OCI-LY7 (cell line): ENCODE measurements around the gene STEAP3. TPM values are rescaled to one million over a fixed set of nuclear protein-coding genes. Genes with fewer than 3 reads are reported as not detected.

Experiments
- BruUV-seq: library from RNA; stranded (reverse); fragments of 400-500 nt; replicated peaks from 2 replicates; lab custom pipeline; 2021; lab: Mats Ljungman, UMichigan
- CTCF ChIA-PET: fragments of 300-600 bp; sonication (Branson Sonifier 250); formaldehyde crosslinking; loops from one replicate; lab custom pipeline; 2022; ENCODE audit warnings: antibody characterized with exemption; ENCODE audit not compliant: unreplicated experiment; lab: Charles Lee
- POLR2A ChIA-PET: fragments of 300-600 bp; sonication (Branson Sonifier 250); formaldehyde crosslinking; loops from one replicate; lab custom pipeline; 2022; ENCODE audit warnings: antibody characterized with exemption; lab: Charles Lee
- DNase-seq: peaks from one replicate; pipeline ENCODE4 v3.0.0-alpha.2; 2015; ENCODE audit warnings: low spot score
- H2AFZ ChIP-seq: fragments of 200-600 bp; sonication (generic), shearing (Covaris generic); 2 replicates; pipeline ENCODE4 v1.6.1; 2014; ENCODE audit warnings: mild to moderate bottlenecking, antibody characterized with exemption, low read length, moderate library complexity
- H3K27ac ChIP-seq: fragments of 200-600 bp; sonication (generic); 2 replicates; pipeline ENCODE4 v1.5.1; 2014; ENCODE audit warnings: mixed run types, low read depth, mild to moderate bottlenecking, moderate library complexity, low read length, inconsistent platforms; ENCODE audit not compliant: poor library complexity, severe bottlenecking
- H3K36me3 ChIP-seq: fragments of 200-600 bp; sonication (generic); 2 replicates; pipeline ENCODE4 v1.6.1; 2014; ENCODE audit warnings: mild to moderate bottlenecking, antibody characterized with exemption, low read length, moderate library complexity, mixed read lengths; ENCODE audit not compliant: insufficient read depth
- H3K4me1 ChIP-seq: fragments of 200-600 bp; sonication (generic); 2 replicates; pipeline ENCODE4 v1.5.1; 2014; ENCODE audit warnings: mild to moderate bottlenecking, low read length; ENCODE audit not compliant: insufficient read depth, poor library complexity, severe bottlenecking
- H3K4me2 ChIP-seq: fragments of 200-600 bp; sonication (generic); 2 replicates; pipeline ENCODE4 v1.6.1; 2014; ENCODE audit warnings: mild to moderate bottlenecking, low read length
- H3K4me3 ChIP-seq: fragments of 200-600 bp; sonication (generic); 2 replicates; pipeline ENCODE4 v1.5.1; 2014; ENCODE audit warnings: mild to moderate bottlenecking, low read depth, low read length; ENCODE audit not compliant: poor library complexity, severe bottlenecking
- H3K79me2 ChIP-seq: fragments of 200-600 bp; sonication (generic); 2 replicates; pipeline ENCODE4 v1.6.1; 2016; ENCODE audit warnings: low read depth, mild to moderate bottlenecking, low read length, moderate library complexity, mixed read lengths; ENCODE audit not compliant: insufficient read depth
- H3K9me2 ChIP-seq: fragments of 200-600 bp; sonication (generic); 2 replicates; pipeline ENCODE4 v1.6.1; 2016; ENCODE audit warnings: mild to moderate bottlenecking, low read length, mixed read lengths; ENCODE audit not compliant: insufficient read depth
- H3K9me3 ChIP-seq: fragments of 200-600 bp; sonication (generic); 2 replicates; pipeline ENCODE4 v1.6.1; 2014; ENCODE audit warnings: mild to moderate bottlenecking, mixed run types, low read length, mixed read lengths
- H4K20me1 ChIP-seq: fragments of 200-600 bp; sonication (generic); 2 replicates; pipeline ENCODE4 v1.6.1; 2014; ENCODE audit warnings: mild to moderate bottlenecking, antibody characterized with exemption, low read length, moderate library complexity, mixed read lengths; ENCODE audit not compliant: insufficient read depth
- CTCF ChIP-seq: fragments of 200-600 bp; sonication (generic); conservative IDR thresholded peaks from 2 replicates; pipeline ENCODE4 v1.5.1; 2014; ENCODE audit warnings: mild to moderate bottlenecking, antibody characterized with exemption, low read length, moderate library complexity, mixed read lengths
- EZH2phosphoT487 ChIP-seq: fragments of 200-600 bp; sonication (generic); IDR thresholded peaks from 2 replicates; pipeline ENCODE4 v1.6.1; 2018; ENCODE audit warnings: low read depth, borderline replicate concordance, mild to moderate bottlenecking, mixed run types, antibody characterized with exemption, low read length, moderate library complexity, mixed read lengths
- intact Hi-C: fragments of 100-400 bp; cut with micrococcal nuclease; formaldehyde crosslinking; loops from one replicate; pipeline ENCODE4 v1.10.0; 2022; ENCODE audit not compliant: unreplicated experiment
- total RNA-seq, 2 experiments: library from RNA; depleted of rRNA in 1 of 2; stranded (reverse); fragments of >200 nt in 1 of 2; shearing (Covaris generic) in 1 of 2; gene quantifications; 2 replicates each; pipeline ENCODE4 v1.2.3, GENCODE V29; 2014 to 2022

Gene STEAP3
- total RNA-seq, 2 experiments from 2014 or later = not detected

DNA sequence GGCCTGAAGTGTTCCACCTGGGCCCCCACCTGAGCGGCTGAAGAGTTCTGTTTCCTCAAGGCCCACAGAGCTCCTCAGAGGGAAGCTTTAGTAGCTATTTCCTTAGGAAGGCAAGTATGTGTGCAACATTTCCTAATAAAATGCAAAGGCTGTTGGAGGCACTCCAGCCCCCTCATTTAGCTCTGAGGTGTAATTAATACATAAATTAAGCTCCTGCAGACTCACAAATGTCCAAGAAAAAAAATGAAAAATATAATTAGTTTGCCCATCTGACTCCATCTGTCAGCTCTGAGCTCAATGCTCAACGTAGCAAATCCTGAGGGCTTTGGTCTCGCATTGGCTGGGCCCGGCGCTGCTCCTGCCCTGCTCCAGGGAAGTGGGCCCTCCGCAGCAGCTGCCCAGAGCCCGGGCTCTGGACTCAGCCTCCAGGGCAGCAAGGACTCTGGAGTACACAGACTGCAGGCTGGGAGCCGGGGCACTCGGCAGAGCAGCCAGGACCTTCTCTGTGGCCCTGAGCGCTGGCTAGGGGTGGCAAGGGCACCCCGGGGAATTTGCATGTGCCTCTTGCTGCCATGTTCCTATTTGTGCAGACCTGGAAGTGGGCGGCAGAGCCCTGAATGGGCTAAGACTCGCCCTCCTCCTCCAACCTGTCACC is 41.7 kb upstream of the STEAP3 start:
- Histone ChIP-seq H2AFZ (no peak overlapping the region), H4K20me1 (no peaks in the 10 kb centered on the region), H3K9me2 (no peaks in the 10 kb centered on the region), H3K4me3 (no peak overlapping the region), H3K4me1 (no peaks in the 10 kb centered on the region), H3K36me3 (no peaks in the 10 kb centered on the region), H3K27ac (no peak overlapping the region), H3K4me2 (no peak overlapping the region), H3K79me2 (no peaks in the 10 kb centered on the region), H3K9me3 (no peaks in the 10 kb centered on the region)
- POLR2A ChIA-PET = no interaction called here
- CTCF ChIA-PET = interaction anchor here (0.7 kb wide), 1 partner anchor 300 kb away, joined by 4 read pairs; no protein-coding TSS in a partner anchor
- no peak for DNase-seq
- TF ChIP-seq EZH2phosphoT487 (no peak), CTCF (no peak)
- intact Hi-C loops = no loop called here
- BruUV-seq = no TSS peak

DNA sequence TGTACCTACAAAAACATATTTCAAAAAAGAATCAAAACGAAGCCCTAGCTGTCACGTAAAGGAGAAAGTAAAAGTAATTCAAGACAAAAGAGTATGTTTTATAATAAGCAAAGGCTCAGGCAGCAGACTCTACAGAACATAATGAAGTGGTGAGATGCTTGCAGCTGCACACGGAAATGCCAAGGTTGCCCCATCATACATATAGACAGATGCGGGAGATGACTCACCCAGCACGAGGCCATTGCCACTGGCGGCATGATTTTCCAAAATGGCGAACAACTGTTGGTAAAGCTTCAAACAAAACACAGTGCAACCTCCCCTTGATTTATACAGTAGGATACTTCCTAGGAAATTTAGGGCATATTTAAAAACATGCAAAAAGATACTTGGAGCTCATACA is 39.1 kb upstream of the STEAP3 start:
- Histone ChIP-seq H3K27ac (no peak overlapping the region), H3K4me2 (no peak overlapping the region), H3K79me2 (no peaks in the 10 kb centered on the region), H4K20me1 (no peaks in the 10 kb centered on the region), H3K36me3 (no peaks in the 10 kb centered on the region), H3K9me2 (no peaks in the 10 kb centered on the region), H3K4me1 (no peaks in the 10 kb centered on the region), H2AFZ (no peak overlapping the region), H3K9me3 (no peaks in the 10 kb centered on the region), H3K4me3 (no peak overlapping the region)
- DNase-seq = no peak
- no TSS peak for BruUV-seq
- POLR2A ChIA-PET = no interaction called here
- intact Hi-C loops = no loop called here
- TF ChIP-seq EZH2phosphoT487 (no peak), CTCF (no peak)
- CTCF ChIA-PET = no interaction called here
